DOHH2 (cell line): ENCODE results near the gene PPAT.

ENCODE experiments used
- H3F3A ChIP-seq: fragments of 200-600 bp; sonication (generic), shearing (Covaris generic); 2 replicates; pipeline ENCODE4 v1.6.0; 2016; ENCODE audit warnings: antibody characterized with exemption, mild to moderate bottlenecking; ENCODE audit not compliant: control insufficient read depth, insufficient read depth
- H3K27ac ChIP-seq: fragments of 200-600 bp; sonication (generic); 2 replicates; pipeline ENCODE4 v1.5.1; 2014; ENCODE audit warnings: low read depth, mild to moderate bottlenecking, low read length, moderate library complexity
- H3K27me3 ChIP-seq: fragments of 200-600 bp; sonication (generic); 2 replicates; pipeline ENCODE4 v1.6.1; 2014; ENCODE audit warnings: mild to moderate bottlenecking, low read length, mixed read lengths; ENCODE audit not compliant: control insufficient read depth
- H3K36me3 ChIP-seq: fragments of 200-600 bp; sonication (generic); 2 replicates; pipeline ENCODE4 v1.6.1; 2014; ENCODE audit warnings: mild to moderate bottlenecking, low read length, moderate library complexity, mixed read lengths; ENCODE audit not compliant: control insufficient read depth
- H3K4me1 ChIP-seq: fragments of 200-600 bp; sonication (generic); 2 replicates; pipeline ENCODE4 v1.6.1; 2014; ENCODE audit warnings: mild to moderate bottlenecking, low read length, mixed read lengths; ENCODE audit not compliant: control insufficient read depth
- H3K4me2 ChIP-seq: fragments of 200-600 bp; sonication (generic); 2 replicates; pipeline ENCODE4 v1.6.0; 2014; ENCODE audit warnings: mild to moderate bottlenecking, low read length, moderate library complexity
- H3K4me3 ChIP-seq: fragments of 200-600 bp; sonication (generic); 2 replicates; pipeline ENCODE4 v1.5.1; 2014; ENCODE audit warnings: mild to moderate bottlenecking, low read length, mixed read lengths
- H3K79me2 ChIP-seq: fragments of 200-600 bp; sonication (generic); 2 replicates; pipeline ENCODE4 v1.6.1; 2014; ENCODE audit warnings: mild to moderate bottlenecking, low read length, mixed read lengths; ENCODE audit not compliant: control insufficient read depth
- H3K9me2 ChIP-seq: fragments of 200-600 bp; sonication (generic); replicated peaks from 2 replicates; pipeline ENCODE4 v1.6.1; 2014; ENCODE audit warnings: mild to moderate bottlenecking, low read length, mixed read lengths; ENCODE audit not compliant: control insufficient read depth
- H3K9me3 ChIP-seq: fragments of 200-600 bp; sonication (generic); 2 replicates; pipeline ENCODE4 v1.6.1; 2014; ENCODE audit warnings: antibody characterized with exemption, low read length, mixed read lengths; ENCODE audit not compliant: control insufficient read depth, insufficient read depth
- H4K20me1 ChIP-seq: fragments of 200-600 bp; sonication (generic); 2 replicates; pipeline ENCODE4 v1.6.0; 2014; ENCODE audit warnings: low read depth, mild to moderate bottlenecking, antibody characterized with exemption, low read length, moderate library complexity; ENCODE audit not compliant: control insufficient read depth, insufficient read depth
- CTCF ChIP-seq: fragments of 200-600 bp; sonication (generic); IDR thresholded peaks from one replicate; pipeline ENCODE4 v1.5.1; 2014; ENCODE audit warnings: antibody characterized with exemption, mild to moderate bottlenecking, low read depth, low read length; ENCODE audit not compliant: poor library complexity, severe bottlenecking
- EZH2phosphoT487 ChIP-seq: fragments of 200-600 bp; sonication (generic); IDR thresholded peaks from 2 replicates; pipeline ENCODE4 v1.6.1; 2017; ENCODE audit warnings: borderline replicate concordance, mild to moderate bottlenecking, antibody characterized with exemption, low read length, moderate library complexity, mixed read lengths

The PPAT gene

DNA sequence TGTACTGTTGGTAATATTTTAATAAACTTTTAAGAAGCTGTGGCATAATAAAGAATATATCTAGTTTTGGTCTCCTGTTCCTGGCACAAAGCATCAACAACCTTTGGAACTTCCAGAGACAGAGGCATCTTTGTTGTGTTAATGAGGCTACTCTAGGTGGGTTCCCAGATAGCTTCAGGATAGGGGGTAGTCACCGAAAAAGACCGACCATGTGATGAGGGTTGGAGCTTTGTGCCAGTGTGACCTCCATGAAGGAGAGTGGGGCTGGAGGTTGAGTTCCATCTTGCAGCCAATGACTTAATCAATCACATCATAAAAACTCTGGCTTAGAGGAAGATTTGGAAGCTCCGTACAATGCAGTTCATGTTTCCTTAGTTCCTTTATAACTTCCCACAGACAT, 9.9 kb downstream of the PPAT start:
- Histone ChIP-seq H3F3A (peaks cover 15% of the 10 kb centered on the region), H3K4me2 (peak overlapping the region; percentile 46), H4K20me1 (peaks cover 36% of the 10 kb centered on the region), H3K36me3 (peaks cover 51% of the 10 kb centered on the region), H3K27me3 (no peaks in the 10 kb centered on the region), H3K79me2 (peaks cover 100% of the 10 kb centered on the region), H3K9me3 (no peaks in the 10 kb centered on the region), H3K27ac (peak overlapping the region; percentile 43), H3K4me1 (peaks cover 93% of the 10 kb centered on the region), H3K9me2 (no peaks in the 10 kb centered on the region), H3K4me3 (peak overlapping the region; percentile 8)
- TF ChIP-seq EZH2phosphoT487 (no peak), CTCF (no peak)

GRCh38 chr4:56424697-56425514, 10.5 kb downstream of the PPAT start:
- Histone ChIP-seq H3K36me3 (peaks cover 49% of the 10 kb centered on the region), H4K20me1 (peaks cover 32% of the 10 kb centered on the region), H3K4me2 (peak overlapping the region; percentile 46; the same call in 1 of the 2 replicates), H3K27me3 (no peaks in the 10 kb centered on the region), H3K79me2 (peaks cover 100% of the 10 kb centered on the region), H3K9me3 (no peaks in the 10 kb centered on the region), H3K27ac (peak overlapping the region; percentile 43), H3K4me3 (no peak overlapping the region), H3K4me1 (peaks cover 93% of the 10 kb centered on the region), H3F3A (peaks cover 15% of the 10 kb centered on the region), H3K9me2 (no peaks in the 10 kb centered on the region)
- TF ChIP-seq CTCF: peak; percentile 74
- no peak for TF ChIP-seq EZH2phosphoT487

DNA sequence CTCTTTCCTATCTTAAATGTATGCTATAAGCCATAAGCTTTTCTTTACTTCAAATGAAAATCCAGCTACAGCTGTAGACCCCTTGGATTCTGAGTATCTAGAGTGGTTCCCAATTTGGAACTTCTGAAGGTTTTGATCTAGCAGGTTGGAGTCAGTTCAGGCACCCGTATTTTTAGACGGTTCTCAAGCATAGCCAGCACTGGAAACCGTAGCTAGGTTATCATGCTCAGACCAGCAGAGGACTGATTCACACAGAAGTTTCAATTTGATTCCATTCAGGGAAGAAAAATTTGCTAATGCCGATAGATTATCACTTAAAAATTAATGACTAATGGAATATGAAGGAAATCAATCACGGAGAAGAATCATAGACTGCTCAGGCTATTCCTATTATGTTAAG, 11.2 kb downstream of the PPAT start:
- H3K4me3 ChIP-seq: no peak overlapping the region
- H3K36me3 ChIP-seq: peaks cover 54% of the 10 kb centered on the region
- peaks cover 33% of the 10 kb centered on the region for H4K20me1 ChIP-seq
- peaks cover 15% of the 10 kb centered on the region for H3F3A ChIP-seq
- H3K27me3 ChIP-seq: no peaks in the 10 kb centered on the region
- H3K79me2 ChIP-seq: peaks cover 100% of the 10 kb centered on the region
- H3K27ac ChIP-seq: no peak overlapping the region
- no peaks in the 10 kb centered on the region for H3K9me3 ChIP-seq
- H3K4me2 ChIP-seq: no peak overlapping the region
- H3K4me1 ChIP-seq: peaks cover 88% of the 10 kb centered on the region
- TF ChIP-seq CTCF: no peak
- no peak for TF ChIP-seq EZH2phosphoT487
- H3K9me2 ChIP-seq: no peaks in the 10 kb centered on the region
